Measurements from ENCODE around the gene TRABD2A. TPM values are rescaled to one million over a fixed set of nuclear protein-coding genes. Genes with fewer than 3 reads are reported as not detected.

TRABD2A gene
- total and polyA plus RNA-seq, 9 of the 15 experiments (the other 6 are each of a cell fraction or from before 2014, with no cell fraction given): 0.07 to 0.45 (median 0.25) TPM

DNA sequence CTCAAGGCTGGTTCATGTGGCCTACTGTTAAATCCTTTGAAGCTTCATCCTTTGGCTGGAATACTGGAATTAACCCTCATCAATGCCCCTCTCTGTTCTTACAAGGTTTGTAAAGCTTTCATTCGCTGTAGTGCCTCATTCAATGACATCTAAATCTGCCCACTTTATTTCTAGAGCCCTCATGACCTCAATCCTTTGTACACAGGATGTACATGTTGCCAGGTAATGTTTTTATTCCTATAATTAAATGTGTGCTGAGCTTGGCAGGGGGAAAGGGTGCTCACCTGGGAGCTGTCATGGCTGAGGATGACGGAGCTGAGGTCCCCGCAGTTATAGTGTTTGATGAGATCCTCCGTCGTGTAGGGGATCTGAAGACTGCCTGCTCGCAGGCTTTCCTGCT lies 39.3 kb downstream of the TRABD2A start:
- in situ Hi-C loops (cut with MboI): no loop called here
- no TSS peak for BruUV-seq (replicated peaks)
- CTCF ChIA-PET (ENCODE audit: low intra/inter-chr PET ratio): no interaction called here

More for the DNA sequence above, 39.3 kb downstream of the TRABD2A start:
- no peaks in the 10 kb centered on the region for H3K79me2 ChIP-seq (ENCODE audit: control insufficient read depth, insufficient read depth, low read length)
- H3K4me2 ChIP-seq (ENCODE audit: insufficient read depth, low read length): no peak overlapping the region
- no peaks in the 10 kb centered on the region for H3K9me3 ChIP-seq (replicated peaks; ENCODE audit: control insufficient read depth, insufficient read depth, low read depth, low read length)
- peaks cover 2 to 6% of the 10 kb centered on the region in 2 experiments; a peak in 1 of 5 replicates for H3K27me3 ChIP-seq (ENCODE audit: control insufficient read depth in 2 of 2, insufficient read depth in 2 of 2, low read length in 2 of 2)
- no peak overlapping the region for H3K27ac ChIP-seq (ENCODE audit: extremely low read depth, low read depth, low read length)
- H3K36me3 ChIP-seq (ENCODE audit: control insufficient read depth, insufficient read depth, low read length): no peaks in the 10 kb centered on the region
- H4K20me1 ChIP-seq (replicated peaks; ENCODE audit: control insufficient read depth, insufficient read depth, low read length): no peaks in the 10 kb centered on the region
- intact Hi-C loops (cut with micrococcal nuclease): no loop called here
- no peak for TF ChIP-seq ZNF232 (CRISPR knock-in tag; IDR thresholded peaks at IDR 0.05)
- TF ChIP-seq, protein P1, sequence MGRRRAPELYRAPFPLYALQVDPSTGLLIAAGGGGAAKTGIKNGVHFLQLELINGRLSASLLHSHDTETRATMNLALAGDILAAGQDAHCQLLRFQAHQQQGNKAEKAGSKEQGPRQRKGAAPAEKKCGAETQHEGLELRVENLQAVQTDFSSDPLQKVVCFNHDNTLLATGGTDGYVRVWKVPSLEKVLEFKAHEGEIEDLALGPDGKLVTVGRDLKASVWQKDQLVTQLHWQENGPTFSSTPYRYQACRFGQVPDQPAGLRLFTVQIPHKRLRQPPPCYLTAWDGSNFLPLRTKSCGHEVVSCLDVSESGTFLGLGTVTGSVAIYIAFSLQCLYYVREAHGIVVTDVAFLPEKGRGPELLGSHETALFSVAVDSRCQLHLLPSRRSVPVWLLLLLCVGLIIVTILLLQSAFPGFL (CRISPR knock-in tag; IDR thresholded peaks at IDR 0.05): no peak
- TF ChIP-seq CCAR2 (IDR thresholded peaks at IDR 0.05; ENCODE audit: low read depth, low read length): no peak
- TF ChIP-seq, protein P2, sequence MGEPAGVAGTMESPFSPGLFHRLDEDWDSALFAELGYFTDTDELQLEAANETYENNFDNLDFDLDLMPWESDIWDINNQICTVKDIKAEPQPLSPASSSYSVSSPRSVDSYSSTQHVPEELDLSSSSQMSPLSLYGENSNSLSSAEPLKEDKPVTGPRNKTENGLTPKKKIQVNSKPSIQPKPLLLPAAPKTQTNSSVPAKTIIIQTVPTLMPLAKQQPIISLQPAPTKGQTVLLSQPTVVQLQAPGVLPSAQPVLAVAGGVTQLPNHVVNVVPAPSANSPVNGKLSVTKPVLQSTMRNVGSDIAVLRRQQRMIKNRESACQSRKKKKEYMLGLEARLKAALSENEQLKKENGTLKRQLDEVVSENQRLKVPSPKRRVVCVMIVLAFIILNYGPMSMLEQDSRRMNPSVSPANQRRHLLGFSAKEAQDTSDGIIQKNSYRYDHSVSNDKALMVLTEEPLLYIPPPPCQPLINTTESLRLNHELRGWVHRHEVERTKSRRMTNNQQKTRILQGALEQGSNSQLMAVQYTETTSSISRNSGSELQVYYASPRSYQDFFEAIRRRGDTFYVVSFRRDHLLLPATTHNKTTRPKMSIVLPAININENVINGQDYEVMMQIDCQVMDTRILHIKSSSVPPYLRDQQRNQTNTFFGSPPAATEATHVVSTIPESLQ (CRISPR knock-in tag; IDR thresholded peaks at IDR 0.05): no peak
- TF ChIP-seq RBFOX2 (IDR thresholded peaks at IDR 0.05; ENCODE audit: low read depth, low read length): no peak
- no peak for TF ChIP-seq PHTF2 (CRISPR knock-in tag; IDR thresholded peaks at IDR 0.05)
- TF ChIP-seq, protein P3, sequence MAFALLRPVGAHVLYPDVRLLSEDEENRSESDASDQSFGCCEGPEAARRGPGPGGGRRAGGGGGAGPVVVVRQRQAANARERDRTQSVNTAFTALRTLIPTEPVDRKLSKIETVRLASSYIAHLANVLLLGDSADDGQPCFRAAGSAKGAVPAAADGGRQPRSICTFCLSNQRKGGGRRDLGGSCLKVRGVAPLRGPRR (CRISPR knock-in tag; IDR thresholded peaks at IDR 0.05): no peak
- no peak for TF ChIP-seq TEAD1 (CRISPR knock-in tag; IDR thresholded peaks at IDR 0.05)
- no peak for TF ChIP-seq BRF1 (IDR thresholded peaks at IDR 0.05; ENCODE audit: borderline replicate concordance, extremely low read depth, insufficient read length)
- no peak for TF ChIP-seq NFATC3 (IDR thresholded peaks at IDR 0.05)
- no peak for TF ChIP-seq MTA1 (IDR thresholded peaks at IDR 0.05; ENCODE audit: borderline replicate concordance)
- TF ChIP-seq, protein P4, sequence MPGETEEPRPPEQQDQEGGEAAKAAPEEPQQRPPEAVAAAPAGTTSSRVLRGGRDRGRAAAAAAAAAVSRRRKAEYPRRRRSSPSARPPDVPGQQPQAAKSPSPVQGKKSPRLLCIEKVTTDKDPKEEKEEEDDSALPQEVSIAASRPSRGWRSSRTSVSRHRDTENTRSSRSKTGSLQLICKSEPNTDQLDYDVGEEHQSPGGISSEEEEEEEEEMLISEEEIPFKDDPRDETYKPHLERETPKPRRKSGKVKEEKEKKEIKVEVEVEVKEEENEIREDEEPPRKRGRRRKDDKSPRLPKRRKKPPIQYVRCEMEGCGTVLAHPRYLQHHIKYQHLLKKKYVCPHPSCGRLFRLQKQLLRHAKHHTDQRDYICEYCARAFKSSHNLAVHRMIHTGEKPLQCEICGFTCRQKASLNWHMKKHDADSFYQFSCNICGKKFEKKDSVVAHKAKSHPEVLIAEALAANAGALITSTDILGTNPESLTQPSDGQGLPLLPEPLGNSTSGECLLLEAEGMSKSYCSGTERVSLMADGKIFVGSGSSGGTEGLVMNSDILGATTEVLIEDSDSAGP (CRISPR knock-in tag; IDR thresholded peaks at IDR 0.05): no peak
- TF ChIP-seq GTF2E2 (tag; IDR thresholded peaks at IDR 0.05): no peak
- no peaks in the 10 kb centered on the region for H3K9me1 ChIP-seq (ENCODE audit: control insufficient read depth, insufficient read depth, low read length)
- WGBS (ENCODE audit: insufficient coverage, low coverage, missing lambda C conversion rate): 0% methylated on average over 6 of the region's 6 CpGs
- ATAC-seq (no peak), DNase-seq (ENCODE audit: extremely low read depth in 1 of 4, low spot score in 3 of 4) (no peak), FAIRE-seq (no peak)
- no peaks in the 10 kb centered on the region for H3K4me1 ChIP-seq (replicated peaks in 1 of 2; ENCODE audit: control insufficient read depth in 2 of 2, insufficient read depth in 2 of 2, low read length in 2 of 2)
- no peak overlapping the region for H2AFZ ChIP-seq (ENCODE audit: low read depth, low read length)
- no peak overlapping the region for H3K9ac ChIP-seq (ENCODE audit: insufficient read depth in 1 of 2, low read depth in 2 of 2, low read length in 2 of 2)
- POLR2A ChIA-PET: interaction anchor here (0.6 to 0.7 kb wide), 2 partner anchors 10 to 34 kb away, joined by 3 to 4 read pairs; no protein-coding TSS in a partner anchor
- no peak overlapping the region for H3K4me3 ChIP-seq
